OCI-LY7 (cell line): Measurements from ENCODE around the gene CHST9.
"Not testable (repeated sequence)": the region's sequence is repeated elsewhere in the genome, so short reads cannot be mapped to it uniquely, and the experiment has no call there.

Experiments
- EZH2phosphoT487 ChIP-seq: fragments of 200-600 bp; sonication (generic); IDR thresholded peaks from 2 replicates; pipeline ENCODE4 v1.6.1; 2018; ENCODE audit warnings: low read depth, borderline replicate concordance, mild to moderate bottlenecking, mixed run types, antibody characterized with exemption, low read length, moderate library complexity, mixed read lengths
- TF ChIP-seq, protein P1 (sequence below): fragments of 200-600 bp; sonication (generic); conservative IDR thresholded peaks from 2 replicates; pipeline ENCODE4 v1.5.1; 2014; ENCODE audit warnings: mild to moderate bottlenecking, antibody characterized with exemption, low read length, moderate library complexity, mixed read lengths

DNA sequence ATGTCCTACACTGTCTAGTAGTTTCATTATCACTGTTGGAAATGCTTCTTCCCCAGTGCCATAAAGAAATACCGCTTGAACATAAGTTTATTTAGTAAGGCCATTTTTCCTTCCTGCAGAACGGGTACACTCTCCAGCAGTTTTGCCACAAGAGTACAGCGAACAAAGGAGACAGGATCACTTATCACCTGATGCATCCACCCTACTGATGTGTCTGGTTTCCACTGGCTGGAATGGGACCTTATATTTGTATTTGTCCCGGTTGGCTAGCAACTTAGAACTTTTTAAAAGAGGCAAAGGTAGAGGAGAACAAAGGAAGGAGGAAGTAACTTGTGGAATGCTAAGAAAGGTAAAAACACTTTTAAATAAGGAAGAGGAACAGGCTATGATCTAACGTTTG is 46.1 kb upstream of the CHST9 start:
- TF ChIP-seq, protein P1, sequence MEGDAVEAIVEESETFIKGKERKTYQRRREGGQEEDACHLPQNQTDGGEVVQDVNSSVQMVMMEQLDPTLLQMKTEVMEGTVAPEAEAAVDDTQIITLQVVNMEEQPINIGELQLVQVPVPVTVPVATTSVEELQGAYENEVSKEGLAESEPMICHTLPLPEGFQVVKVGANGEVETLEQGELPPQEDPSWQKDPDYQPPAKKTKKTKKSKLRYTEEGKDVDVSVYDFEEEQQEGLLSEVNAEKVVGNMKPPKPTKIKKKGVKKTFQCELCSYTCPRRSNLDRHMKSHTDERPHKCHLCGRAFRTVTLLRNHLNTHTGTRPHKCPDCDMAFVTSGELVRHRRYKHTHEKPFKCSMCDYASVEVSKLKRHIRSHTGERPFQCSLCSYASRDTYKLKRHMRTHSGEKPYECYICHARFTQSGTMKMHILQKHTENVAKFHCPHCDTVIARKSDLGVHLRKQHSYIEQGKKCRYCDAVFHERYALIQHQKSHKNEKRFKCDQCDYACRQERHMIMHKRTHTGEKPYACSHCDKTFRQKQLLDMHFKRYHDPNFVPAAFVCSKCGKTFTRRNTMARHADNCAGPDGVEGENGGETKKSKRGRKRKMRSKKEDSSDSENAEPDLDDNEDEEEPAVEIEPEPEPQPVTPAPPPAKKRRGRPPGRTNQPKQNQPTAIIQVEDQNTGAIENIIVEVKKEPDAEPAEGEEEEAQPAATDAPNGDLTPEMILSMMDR = not testable (repeated sequence)
- not testable (repeated sequence) for TF ChIP-seq EZH2phosphoT487
